Tibial artery (tissue), 4 donors: ENCODE results near the gene RITA1.
"Not testable (repeated sequence)": the region's sequence is repeated elsewhere in the genome, so short reads cannot be mapped to it uniquely, and the experiment has no call there.

Experiments
- DNase-seq, 2 donors: peaks; one replicate each; pipeline ENCODE4 v3.0.0-alpha.2; 2019
- H3K27ac ChIP-seq, 2 donors: fragments of 200-600 bp; sonication (generic) in 1 of 2; 1 replicate in 1 of 2; 2 replicates in 1 of 2; pipeline ENCODE4 v1.5.1; 2018 to 2019; ENCODE audit warnings: mild to moderate bottlenecking in 1 of 2
- H3K27me3 ChIP-seq, 2 donors: fragments of 200-600 bp; sonication (generic) in 1 of 2; one replicate each; pipeline versions ENCODE4 v1.5.1 to v1.6.0; 2016 to 2019
- H3K36me3 ChIP-seq, 3 donors: fragments of 200-600 bp; sonication (generic) in 2 of 3; one replicate each; pipeline ENCODE4 v1.5.1; 2016 to 2019; ENCODE audit warnings: mild to moderate bottlenecking in 2 of 3
- H3K4me1 ChIP-seq, 4 donors: fragments of 200-600 bp; sonication (generic) in 2 of 4; 1 replicate in 3 of 4; 2 replicates in 1 of 4; pipeline ENCODE4 v1.5.1; 2016 to 2019
- H3K4me3 ChIP-seq, 2 donors: fragments of 200-600 bp; sonication (generic) in 1 of 2; 1 replicate in 1 of 2; 2 replicates in 1 of 2; pipeline ENCODE4 v1.5.1; 2018 to 2019; ENCODE audit warnings: mild to moderate bottlenecking in 2 of 2
- H3K9me3 ChIP-seq, 3 donors: fragments of 200-600 bp; sonication (generic) in 1 of 3; one replicate each; pipeline ENCODE4 v1.5.1; 2016 to 2019
- CTCF ChIP-seq, 2 experiments: fragments of 200-600 bp in 1 of 2; fragments of 450-650 bp in 1 of 2; IDR thresholded peaks; one replicate each; pipeline ENCODE4 v1.5.1; 2017 to 2019; ENCODE audit warnings: antibody characterized with exemption in 2 of 2, mild to moderate bottlenecking in 1 of 2, moderate library complexity in 1 of 2
- intact Hi-C: fragments of 100-400 bp; cut with DNase I; formaldehyde crosslinking; loops from one replicate; pipeline ENCODE4 v1.15.0; 2023; ENCODE audit warnings: low total_unique reads

RITA1 gene

DNA sequence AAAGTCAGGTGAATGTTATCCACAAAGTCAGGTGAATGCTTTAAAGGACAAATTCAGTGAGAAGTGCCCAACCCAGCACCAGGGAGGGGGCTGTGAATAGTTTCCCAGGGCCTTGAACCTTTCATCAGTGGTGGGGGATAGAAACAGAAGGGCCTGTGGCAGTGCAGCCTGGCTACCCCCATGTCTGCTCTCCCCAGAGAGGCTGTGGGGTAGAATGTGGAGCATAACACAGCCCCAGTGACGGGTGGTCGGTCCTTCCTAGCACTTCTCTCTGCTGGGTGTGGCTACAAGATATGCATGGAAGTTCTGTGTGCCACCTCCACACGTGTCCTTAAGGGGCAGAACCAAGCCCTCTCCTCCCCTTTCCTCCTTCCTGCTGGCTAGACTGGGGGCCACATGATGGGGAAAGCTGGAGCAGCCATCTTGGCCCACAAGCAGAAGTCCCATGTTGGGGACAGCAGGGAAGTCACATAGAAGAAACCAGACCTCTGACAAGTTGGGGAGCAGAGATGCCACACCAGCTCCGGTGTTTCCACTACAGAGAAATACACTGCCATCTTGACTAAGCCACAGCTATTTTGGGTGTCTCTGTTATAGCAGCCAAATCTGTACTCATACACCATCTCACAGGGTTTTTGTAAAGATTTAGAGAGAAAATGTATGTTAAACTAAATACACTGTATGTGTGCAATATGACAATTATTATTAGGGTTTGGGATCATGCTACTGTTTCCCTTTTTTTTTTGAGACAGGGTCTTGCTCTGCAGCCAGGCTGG lies 17.0 kb downstream of the RITA1 start:
- Histone ChIP-seq H3K9me3 (no peaks in the 10 kb centered on the region), H3K4me1 (no peaks in the 10 kb centered on the region), H3K27ac (no peak overlapping the region), H3K36me3 (no peaks in the 10 kb centered on the region), H3K4me3 (no peak overlapping the region), H3K27me3 (no peaks in the 10 kb centered on the region)
- no peak for TF ChIP-seq CTCF (IDR thresholded peaks at IDR 0.05)
- DNase-seq = no peak
- intact Hi-C loops = no loop called here

DNA sequence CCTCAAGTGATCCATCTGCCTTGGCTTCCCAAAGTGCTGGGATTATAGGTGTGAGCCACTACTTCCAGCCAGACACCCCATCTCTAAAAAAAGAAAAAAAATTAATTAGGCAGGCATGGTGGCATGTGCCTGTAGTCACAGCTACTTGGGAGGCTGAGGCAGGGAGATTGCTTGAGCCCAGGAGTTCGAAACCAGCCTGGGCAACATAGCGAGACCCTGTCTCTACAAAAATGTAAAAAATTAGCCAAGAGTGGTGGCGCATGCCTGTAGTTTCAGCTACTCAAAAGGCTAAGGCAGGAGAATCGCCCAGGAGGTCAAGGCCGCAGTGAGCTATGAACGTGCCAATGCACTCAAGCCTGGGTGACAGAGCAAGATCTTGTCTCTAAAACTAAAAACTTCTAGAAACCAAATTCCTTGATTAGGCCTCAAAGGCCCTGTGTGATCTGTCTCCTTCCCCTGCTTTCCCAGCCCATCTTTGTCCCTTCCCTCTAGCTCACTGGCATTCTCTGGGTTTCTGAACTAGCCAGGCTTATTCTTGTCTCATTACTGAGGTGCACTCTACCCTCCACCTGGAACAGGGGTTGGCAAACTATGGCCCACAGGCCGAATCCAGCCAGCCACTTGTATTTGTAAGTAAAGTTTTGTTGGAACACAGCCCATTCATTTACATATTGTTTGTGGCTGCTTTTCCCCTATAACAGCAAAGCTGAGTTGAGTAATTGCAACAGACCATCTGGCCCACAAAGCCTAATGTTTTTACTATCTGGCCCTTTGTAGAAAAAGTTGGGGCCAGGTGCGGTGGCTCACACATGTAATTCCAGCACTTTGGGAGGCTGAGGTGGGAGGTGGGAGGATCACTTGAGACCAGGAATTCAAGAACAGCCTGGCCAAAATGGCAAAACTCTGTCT lies 18.6 kb downstream of the RITA1 start:
- Histone ChIP-seq H3K4me1 (peaks cover 0 to 10% (median 0%) of the 10 kb centered on the region in 4 donors), H3K9me3 (no peaks in the 10 kb centered on the region), H3K27me3 (no peaks in the 10 kb centered on the region), H3K4me3 (no peak overlapping the region), H3K27ac (no peak overlapping the region), H3K36me3 (peaks cover 0 to 4% (median 0%) of the 10 kb centered on the region in 3 donors)
- intact Hi-C loops = no loop called here
- no peak for DNase-seq
- TF ChIP-seq CTCF (IDR thresholded peaks at IDR 0.05) = no peak

DNA sequence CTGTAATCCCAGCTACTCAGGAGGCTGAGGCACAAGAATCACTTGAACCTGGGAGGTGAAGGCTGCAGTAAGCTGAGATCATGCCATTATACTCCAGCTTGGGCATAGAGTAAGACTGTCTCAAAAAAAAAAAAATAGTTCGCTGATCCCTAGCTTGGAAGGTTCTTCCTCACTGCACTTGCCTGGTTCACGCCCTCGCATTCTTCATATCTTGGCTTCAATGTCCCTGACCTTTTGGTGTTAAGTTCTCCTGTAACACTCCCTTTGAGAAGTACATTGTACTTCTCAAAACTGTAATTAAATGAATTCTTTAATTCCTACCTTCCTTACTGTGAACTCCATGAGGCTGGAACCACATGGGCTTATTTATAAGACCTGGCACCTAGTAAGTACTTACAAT lies 19.3 kb downstream of the RITA1 start:
- no peak overlapping the region for H3K27ac ChIP-seq
- H3K36me3 ChIP-seq = peaks cover 0 to 4% (median 0%) of the 10 kb centered on the region in 3 donors
- no peaks in the 10 kb centered on the region for H3K9me3 ChIP-seq
- no peak for DNase-seq
- H3K27me3 ChIP-seq = no peaks in the 10 kb centered on the region
- no peak for TF ChIP-seq CTCF (IDR thresholded peaks at IDR 0.05)
- no peak overlapping the region for H3K4me3 ChIP-seq
- intact Hi-C loops = no loop called here
- H3K4me1 ChIP-seq = peaks cover 0 to 10% (median 1%) of the 10 kb centered on the region in 4 donors

- H3K9me3 ChIP-seq, H3K27me3 ChIP-seq, H3K4me3 ChIP-seq, DNase-seq, H3K36me3 ChIP-seq, H3K27ac ChIP-seq, intact Hi-C loops: not testable (repeated sequence)
- peaks cover 0 to 10% (median 1%) of the 10 kb centered on the region in 4 donors for H3K4me1 ChIP-seq
Measured at GRCh38 chr12:113206802-113207201, 21.3 kb downstream of the RITA1 start.

DNA sequence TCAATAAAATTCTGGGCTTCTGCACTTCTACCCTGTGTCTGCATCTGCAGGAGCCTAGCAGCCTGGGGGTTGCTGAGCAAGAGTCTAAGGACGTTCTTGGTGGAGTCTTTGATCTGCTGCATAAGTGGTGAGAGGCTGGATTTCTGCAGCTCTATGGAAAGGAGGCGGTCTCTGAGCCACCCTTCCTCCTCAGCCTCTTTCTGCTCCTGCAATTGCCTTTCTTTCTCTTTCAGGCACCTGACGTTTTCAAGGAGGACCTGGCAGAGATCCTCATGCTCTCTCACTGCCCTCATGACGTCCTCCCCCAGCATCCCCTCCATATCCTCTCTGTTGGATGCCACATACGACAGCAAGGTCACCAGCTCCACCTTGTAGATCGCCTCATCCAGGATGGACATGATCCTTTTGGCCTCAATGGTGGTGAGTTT lies 22.1 kb downstream of the RITA1 start:
- Histone ChIP-seq H3K27ac (no peak overlapping the region), H3K27me3 (no peaks in the 10 kb centered on the region), H3K9me3 (no peaks in the 10 kb centered on the region), H3K4me3 (no peak overlapping the region), H3K36me3 (peaks cover 0 to 4% (median 0%) of the 10 kb centered on the region in 3 donors), H3K4me1 (peaks cover 0 to 10% (median 1%) of the 10 kb centered on the region in 4 donors)
- DNase-seq = no peak
- TF ChIP-seq CTCF (IDR thresholded peaks at IDR 0.05) = no peak
- intact Hi-C loops = no loop called here
